ENCODE data around the gene TJAP1.
"Not testable (repeated sequence)": the region's sequence is repeated elsewhere in the genome, so short reads cannot be mapped to it uniquely, and the experiment has no call there.

Gene TJAP1

DNA sequence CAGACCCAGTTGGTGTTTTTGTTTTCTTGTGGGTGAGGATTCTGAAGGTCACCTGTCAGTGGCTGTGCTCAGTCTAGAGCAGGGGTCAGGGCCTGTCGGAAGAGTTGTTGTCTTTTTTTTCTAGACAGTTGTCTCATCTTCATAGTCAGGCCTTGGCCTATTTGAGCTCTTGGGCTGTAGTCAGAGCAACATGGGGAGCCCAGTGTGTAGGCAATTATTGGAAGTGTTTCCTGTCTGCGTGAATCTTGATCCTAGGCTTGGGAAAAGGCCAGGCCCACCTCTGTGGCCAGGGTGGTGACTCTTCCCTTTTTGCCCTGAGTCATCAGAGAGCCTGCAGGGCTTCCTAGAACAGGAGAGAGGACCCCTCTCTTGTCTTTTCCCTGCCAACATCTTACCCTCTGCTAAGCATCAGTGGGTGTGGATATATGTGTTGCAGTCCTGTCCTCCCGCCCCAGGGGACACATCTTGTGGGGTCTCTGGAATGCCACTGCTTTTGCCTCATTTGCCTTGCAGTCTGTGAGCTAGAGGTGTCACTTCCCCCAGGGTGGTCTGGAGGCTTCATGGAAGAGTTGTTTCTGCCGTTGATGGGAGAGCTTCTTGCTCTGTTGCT lies 11.4 kb downstream of the TJAP1 start:
- no peak for FAIRE-seq

DNA sequence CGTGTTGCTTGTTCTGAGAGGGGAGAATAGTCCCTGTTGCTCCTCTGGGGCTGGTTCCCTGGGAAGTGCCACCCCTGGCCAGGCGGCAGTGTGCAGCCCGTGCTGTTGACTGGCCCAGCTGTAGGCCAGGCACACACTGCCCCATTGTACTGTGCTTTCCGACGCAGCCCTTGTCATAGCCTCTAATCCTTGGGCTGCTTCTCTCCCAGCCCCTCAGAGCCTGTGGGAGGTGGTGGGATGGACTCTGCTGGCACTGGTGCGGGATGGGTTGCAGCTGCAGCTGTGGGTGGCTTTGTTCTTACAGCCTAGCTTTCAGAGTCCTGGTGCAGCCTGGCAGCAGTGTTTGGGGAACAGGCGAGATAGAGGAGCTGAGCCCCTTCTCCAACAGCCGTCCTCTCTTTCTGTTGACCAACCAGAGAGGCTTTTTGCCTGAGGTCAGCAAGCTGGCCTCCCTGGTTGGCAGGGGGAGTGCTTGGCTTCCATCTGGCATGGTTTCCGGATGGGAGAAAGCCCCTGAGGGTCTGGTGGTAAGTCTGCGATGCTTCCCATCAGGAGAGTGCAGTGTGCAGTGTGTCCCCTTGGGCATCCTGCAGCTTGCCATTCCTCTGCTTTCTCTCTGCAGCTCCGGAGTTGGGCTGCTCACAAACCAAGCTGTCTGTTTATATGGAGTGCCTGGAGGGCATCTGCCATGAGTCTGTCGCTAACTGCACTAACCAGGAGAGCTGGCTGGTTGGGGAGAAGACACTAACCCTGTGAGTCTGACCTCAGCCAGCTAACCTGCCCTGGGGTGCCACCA lies 12.1 kb downstream of the TJAP1 start:
- no peak for FAIRE-seq

- FAIRE-seq, result no peak
Observed at GRCh38 chr6:43490523-43490939, 13.2 kb downstream of the TJAP1 start.

- no peak for FAIRE-seq
Observed at GRCh38 chr6:43491750-43492661, 14.6 kb downstream of the TJAP1 start.

- FAIRE-seq, result no peak
Observed at GRCh38 chr6:43492673-43493072, 15.3 kb downstream of the TJAP1 start.

GRCh38 chr6:43493230-43493629 lies 15.9 kb downstream of the TJAP1 start:
- FAIRE-seq, result no peak

- FAIRE-seq, result no peak
Observed at GRCh38 chr6:43493833-43494232, 16.5 kb downstream of the TJAP1 start.

DNA sequence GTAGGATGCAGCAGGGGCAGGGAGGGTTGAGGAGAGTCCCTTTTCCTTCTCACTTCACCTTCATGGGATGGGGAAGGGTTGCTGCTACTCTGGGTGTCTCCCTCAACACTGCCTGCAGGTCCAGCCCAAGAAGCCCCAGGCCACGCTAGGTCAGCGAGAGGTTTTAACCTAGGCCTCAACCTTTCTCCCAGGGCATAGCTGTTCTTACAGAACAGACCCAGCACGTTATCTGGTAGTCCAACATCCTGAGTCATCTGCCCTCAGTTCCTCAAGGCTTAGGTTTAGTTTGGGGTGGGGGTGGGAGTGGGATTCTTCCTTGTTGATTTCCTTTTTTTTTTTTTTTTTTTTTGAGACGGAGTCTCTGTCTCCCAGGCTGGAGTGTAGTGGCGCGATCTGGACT lies 17.0 kb downstream of the TJAP1 start:
- no peak for FAIRE-seq

GRCh38 chr6:43494766-43495165 lies 17.4 kb downstream of the TJAP1 start:
- FAIRE-seq, result no peak

- no peak for FAIRE-seq
Observed at GRCh38 chr6:43495409-43495941, 18.1 kb downstream of the TJAP1 start.

DNA sequence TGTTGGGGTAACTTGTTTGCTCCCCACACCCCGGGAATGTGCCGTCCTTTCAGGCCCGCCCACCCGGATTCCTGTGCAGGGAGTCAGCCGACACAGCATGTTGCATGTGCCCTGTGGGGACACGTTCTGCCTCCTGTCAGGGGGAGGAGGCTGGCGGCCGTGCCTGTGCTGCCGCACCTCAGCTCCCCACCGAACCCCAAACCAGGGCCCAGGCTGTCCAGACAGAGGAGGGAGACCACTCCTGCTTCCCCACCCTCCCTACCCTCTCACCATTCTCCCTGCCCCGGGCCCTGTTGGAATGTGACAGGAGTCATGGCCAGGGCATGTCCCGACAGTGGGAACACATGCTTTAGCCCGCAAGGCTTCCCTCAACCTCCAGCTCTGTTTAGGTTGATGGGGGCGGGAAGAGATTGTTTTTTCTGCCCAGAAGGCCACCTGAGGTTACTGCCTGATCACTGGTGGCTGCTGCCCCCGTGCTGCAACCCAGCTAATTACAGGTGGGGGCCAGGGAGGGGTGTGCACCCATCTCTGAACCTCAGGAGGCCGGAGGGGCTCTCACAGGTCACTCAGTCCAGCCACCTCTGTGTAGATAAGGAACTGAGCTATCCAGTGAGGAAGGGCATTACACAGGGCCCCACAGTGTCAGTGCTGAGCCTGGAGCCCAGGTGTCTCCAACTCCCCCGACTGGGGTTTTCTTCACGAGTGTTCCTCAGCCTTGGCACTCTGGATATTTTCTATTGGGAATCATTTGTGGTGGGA lies 19.2 kb downstream of the TJAP1 start:
- no peak for FAIRE-seq

GRCh38 chr6:43497129-43497396 lies 19.7 kb downstream of the TJAP1 start:
- no peak for FAIRE-seq

DNA sequence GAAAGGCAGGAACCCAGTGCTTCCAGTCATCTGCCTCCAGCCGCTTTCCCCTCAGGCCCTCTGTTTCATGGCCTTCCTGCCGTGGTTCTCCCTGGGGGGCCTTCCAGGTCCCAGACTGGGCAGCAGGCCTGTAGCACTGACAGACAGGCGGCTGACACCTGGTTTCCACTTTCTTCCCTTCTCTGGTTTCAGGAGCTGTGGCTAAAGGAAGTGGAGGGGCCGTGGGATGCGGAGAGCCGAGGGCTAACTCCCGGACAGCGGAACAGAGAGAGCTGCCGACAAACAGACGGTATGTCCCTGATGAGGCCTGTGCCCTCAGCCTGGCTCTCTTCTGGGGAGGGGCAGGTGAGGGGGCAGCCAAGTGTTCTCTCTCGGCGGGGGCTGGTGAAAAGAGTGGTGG lies 20.3 kb downstream of the TJAP1 start:
- no peak for FAIRE-seq

- FAIRE-seq, result not testable (repeated sequence)
Observed at GRCh38 chr6:43498291-43498690, 20.9 kb downstream of the TJAP1 start.

DNA sequence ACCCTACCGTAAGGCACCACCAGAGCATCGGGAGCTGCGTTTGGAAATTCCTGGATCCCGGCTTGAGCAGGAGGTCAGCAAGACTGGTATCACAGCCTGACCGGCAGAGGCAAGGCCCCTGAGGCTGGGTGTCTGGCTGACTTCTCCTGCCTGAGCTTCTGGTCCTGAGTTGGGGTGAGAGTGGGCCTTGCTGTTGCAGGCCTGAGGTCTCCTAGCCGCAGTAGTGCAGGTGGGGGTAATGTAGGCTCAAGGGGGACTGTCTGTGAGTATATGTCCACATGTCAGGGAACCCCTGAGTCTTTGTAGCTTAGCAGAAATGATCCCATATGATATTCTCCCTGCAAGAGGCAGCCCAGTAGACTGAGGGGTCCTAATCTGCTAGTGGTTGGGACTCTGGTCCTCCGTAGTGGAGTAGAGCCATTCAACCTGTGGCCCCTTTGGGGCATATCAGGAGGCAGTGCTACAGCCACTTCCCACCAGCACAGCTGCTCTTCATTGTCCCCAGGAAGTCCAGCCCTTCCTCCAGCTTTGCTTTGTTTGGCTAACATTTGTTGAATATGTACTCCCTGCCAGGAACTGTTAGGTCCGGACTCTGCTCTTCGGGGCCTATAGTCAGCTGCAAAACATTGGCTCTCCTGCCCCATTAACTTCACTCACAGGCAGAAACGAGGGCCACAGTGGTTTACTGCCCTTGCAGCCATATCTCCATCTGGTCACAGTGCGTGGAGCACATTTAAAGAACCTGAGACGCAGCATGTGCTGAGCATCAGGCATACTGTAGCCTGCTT lies 21.9 kb downstream of the TJAP1 start:
- FAIRE-seq, result no peak

DNA sequence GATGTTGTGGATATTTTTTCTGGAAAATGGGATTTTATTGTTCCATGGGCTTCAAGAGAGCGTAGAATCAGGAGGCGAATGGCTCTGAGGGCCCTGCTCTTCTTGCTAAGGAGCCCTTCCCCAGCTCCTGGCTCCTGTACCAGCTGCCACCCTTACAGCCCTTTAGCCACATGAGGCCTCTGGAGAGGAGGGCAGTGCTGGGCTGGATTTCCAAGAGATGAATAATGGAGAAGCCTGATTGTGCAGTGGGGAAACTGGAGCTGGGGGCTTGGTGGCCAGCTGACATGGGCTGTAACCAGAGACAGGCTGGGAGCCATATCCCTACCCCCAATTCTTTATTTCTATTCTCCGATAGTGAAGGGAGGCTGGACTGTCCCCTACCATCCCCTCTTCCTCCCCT lies 23.6 kb downstream of the TJAP1 start:
- FAIRE-seq, result no peak

GRCh38 chr6:43502666-43503065 lies 25.3 kb downstream of the TJAP1 start:
- no peak for FAIRE-seq

DNA sequence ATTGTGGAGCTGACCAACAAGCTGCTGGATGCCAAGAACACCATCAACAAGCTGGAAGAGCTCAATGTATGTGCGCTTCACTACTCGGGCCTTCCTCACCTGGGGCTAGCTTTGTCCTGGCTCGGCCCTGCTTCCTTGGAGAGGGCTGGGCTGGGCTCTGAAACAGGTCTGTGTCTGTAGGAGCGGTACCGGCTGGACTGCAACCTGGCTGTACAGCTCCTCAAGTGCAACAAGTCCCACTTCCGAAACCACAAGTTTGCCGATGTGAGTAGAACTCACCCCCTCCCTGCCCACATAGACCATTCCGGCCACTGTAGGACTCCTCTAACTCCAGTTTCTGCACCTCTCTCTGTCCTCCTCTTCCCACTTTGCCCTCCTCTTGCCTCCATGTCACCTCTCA lies 26.1 kb downstream of the TJAP1 start:
- FAIRE-seq, result no peak

DNA sequence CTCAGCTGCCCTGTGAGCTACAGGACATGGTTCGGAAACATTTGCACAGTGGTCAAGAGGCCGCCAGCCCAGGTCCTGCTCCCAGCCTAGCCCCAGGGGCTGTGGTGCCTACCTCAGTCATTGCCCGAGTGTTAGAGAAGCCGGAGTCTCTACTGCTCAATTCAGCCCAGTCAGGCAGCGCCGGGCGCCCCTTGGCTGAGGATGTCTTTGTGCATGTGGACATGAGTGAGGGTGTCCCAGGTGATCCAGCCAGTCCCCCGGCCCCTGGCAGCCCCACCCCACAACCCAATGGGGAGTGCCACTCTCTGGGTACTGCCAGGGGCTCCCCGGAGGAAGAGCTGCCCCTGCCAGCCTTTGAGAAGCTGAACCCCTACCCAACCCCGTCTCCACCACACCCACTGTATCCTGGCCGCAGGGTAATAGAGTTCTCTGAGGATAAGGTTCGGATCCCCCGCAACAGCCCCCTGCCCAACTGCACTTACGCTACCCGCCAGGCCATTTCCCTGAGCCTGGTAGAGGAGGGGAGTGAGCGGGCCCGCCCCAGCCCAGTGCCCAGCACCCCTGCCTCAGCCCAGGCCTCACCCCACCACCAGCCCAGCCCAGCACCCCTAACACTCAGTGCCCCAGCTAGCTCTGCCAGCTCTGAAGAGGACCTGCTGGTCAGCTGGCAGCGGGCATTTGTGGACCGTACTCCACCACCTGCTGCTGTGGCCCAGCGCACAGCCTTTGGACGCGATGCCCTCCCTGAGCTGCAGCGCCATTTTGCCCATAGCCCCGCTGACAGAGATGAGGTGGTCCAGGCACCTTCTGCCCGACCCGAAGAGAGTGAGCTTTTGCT lies 27.6 kb downstream of the TJAP1 start:
- no peak for FAIRE-seq

DNA sequence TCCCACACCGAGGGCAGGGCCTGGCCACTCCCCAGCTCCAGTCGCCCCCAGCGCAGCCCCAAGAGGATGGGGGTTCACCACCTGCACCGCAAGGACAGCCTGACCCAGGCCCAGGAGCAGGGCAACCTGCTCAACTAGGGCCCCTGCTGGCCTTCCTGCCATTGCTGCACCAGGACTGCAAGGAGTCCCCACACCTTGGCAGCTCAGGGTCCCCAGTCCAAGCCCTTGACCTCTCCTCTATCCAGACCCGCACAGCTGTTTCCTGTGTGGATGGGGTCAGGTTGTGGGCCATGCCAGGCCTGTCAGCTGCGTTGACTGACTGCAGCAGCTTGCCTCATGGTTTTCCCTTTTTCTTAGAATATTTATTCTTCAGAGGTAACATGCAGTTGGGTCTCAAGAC lies 28.3 kb downstream of the TJAP1 start:
- no peak for FAIRE-seq

DNA sequence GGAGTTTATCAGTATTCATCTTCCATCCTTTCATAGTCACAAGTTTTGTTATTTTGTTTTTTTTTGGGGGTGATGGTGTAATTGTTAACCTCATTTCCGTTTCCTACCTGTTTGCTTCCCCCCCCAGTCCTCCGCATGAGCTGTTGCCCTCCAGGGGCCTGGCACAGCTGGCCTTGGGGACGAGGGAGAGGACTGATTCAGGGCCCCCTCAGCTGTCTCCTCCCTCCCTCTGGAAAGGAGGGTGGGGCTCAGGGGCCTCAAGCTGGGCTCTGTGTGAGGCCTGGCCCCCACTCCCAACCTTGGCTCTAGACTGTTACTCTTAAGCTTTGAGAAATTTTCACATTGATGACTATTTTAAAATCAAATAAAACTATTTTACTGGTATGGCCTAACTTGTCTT lies 28.8 kb downstream of the TJAP1 start:
- no peak for FAIRE-seq

All from colon (tissue), 2 donors.